Gastroesophageal sphincter (tissue), 3 donors: ENCODE data around the gene E2F1.

ENCODE experiments used
- CTCF ChIP-seq, 4 experiments: fragments of 200-600 bp in 2 of 4; fragments of 450-650 bp in 2 of 4; sonication (generic) in 1 of 4; IDR thresholded peaks; one replicate each; pipeline ENCODE4 v1.5.1; 2017 to 2019; ENCODE audit warnings: antibody characterized with exemption in 4 of 4, mild to moderate bottlenecking in 2 of 4, moderate library complexity in 2 of 4
- EP300 ChIP-seq: sonication (generic); formaldehyde crosslinking; IDR thresholded peaks from one replicate; pipeline ENCODE4 v1.6.1; 2017; ENCODE audit warnings: antibody characterized with exemption, mild to moderate bottlenecking
- POLR2A ChIP-seq, 2 donors: fragments of 450-650 bp; IDR thresholded peaks; one replicate each; pipeline ENCODE4 v1.6.1; 2017; ENCODE audit warnings: antibody characterized with exemption in 2 of 2, mild to moderate bottlenecking in 2 of 2, moderate library complexity in 1 of 2
- POLR2AphosphoS5 ChIP-seq: sonication (generic); formaldehyde crosslinking; IDR thresholded peaks from one replicate; pipeline ENCODE4 v1.6.1; 2017; ENCODE audit warnings: antibody characterized with exemption

GRCh38 chr20:33730946-33731692, 44.9 kb upstream of the E2F1 start:
- TF ChIP-seq CTCF (IDR thresholded peaks at IDR 0.05) (no peak), POLR2AphosphoS5 (no peak), EP300 (no peak), POLR2A (IDR thresholded peaks at IDR 0.05) (no peak)
